Measurements from ENCODE around the gene CFAP92. TPM values are rescaled to one million over a fixed set of nuclear protein-coding genes. Genes with fewer than 3 reads are reported as not detected.

The CFAP92 gene
- total and polyA plus RNA-seq, 11 donors = 0.12 to 1.8 (median 0.36) TPM; not detected in 3

GRCh38 chr3:128911911-128912310 lies 82.0 kb downstream of the CFAP92 start:
- no peak for TF ChIP-seq POLR2A (IDR thresholded peaks at IDR 0.05)
- TF ChIP-seq, protein P1, sequence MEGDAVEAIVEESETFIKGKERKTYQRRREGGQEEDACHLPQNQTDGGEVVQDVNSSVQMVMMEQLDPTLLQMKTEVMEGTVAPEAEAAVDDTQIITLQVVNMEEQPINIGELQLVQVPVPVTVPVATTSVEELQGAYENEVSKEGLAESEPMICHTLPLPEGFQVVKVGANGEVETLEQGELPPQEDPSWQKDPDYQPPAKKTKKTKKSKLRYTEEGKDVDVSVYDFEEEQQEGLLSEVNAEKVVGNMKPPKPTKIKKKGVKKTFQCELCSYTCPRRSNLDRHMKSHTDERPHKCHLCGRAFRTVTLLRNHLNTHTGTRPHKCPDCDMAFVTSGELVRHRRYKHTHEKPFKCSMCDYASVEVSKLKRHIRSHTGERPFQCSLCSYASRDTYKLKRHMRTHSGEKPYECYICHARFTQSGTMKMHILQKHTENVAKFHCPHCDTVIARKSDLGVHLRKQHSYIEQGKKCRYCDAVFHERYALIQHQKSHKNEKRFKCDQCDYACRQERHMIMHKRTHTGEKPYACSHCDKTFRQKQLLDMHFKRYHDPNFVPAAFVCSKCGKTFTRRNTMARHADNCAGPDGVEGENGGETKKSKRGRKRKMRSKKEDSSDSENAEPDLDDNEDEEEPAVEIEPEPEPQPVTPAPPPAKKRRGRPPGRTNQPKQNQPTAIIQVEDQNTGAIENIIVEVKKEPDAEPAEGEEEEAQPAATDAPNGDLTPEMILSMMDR (IDR thresholded peaks at IDR 0.05) = no peak
- H3K4me1 ChIP-seq = peaks cover 0 to 20% (median 0%) of the 10 kb centered on the region in 12 donors
- DNase-seq = peak in 4 of 5 donors; percentile 37 to 71 (median 58)
- no peaks in the 10 kb centered on the region for H3K9me3 ChIP-seq
- peaks cover 0 to 100% (median 93%) of the 10 kb centered on the region in 9 donors for H3K36me3 ChIP-seq
- H3K27ac ChIP-seq = peak overlapping the region in 8 of 12 donors; percentile 16 to 76 (median 38)
- ATAC-seq = peak; percentile 66 to 86 (median 68)
- intact Hi-C loops (cut with DNase I) = no loop called here
- H3K4me3 ChIP-seq = no peak overlapping the region
- H3K27me3 ChIP-seq = no peaks in the 10 kb centered on the region
- 58 to 67% (median 65%) methylated on average over 7 of the region's 7 CpGs for WGBS, 4 donors

DNA sequence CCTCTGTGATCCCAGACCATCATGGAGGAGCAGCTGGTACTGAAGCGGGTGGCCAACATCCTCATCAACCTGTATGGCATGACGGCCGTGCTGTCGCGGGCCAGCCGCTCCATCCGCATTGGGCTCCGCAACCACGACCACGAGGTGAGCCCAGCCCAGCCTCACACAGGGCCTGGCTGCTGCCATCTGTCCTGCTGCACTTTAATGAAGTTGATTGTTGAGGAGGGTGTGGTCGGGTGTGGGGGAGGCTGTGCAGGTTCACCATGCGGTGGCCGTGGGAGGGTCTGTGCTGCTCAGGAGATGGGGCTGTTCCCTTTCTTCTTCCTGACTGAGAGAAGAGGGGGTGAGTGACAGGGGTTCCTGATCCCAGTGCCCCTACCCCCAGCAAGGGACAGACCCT lies 83.9 kb downstream of the CFAP92 start:
- ATAC-seq (no peak), DNase-seq (no peak)
- peaks cover 0 to 100% (median 99%) of the 10 kb centered on the region in 9 donors for H3K36me3 ChIP-seq
- intact Hi-C loops (cut with DNase I) = no loop called here
- no peaks in the 10 kb centered on the region for H3K27me3 ChIP-seq
- H3K27ac ChIP-seq = peak overlapping the region in 1 of 12 donors; percentile 17
- no peaks in the 10 kb centered on the region for H3K9me3 ChIP-seq
- TF ChIP-seq POLR2A (IDR thresholded peaks at IDR 0.05) = no peak
- peaks cover 0 to 20% (median 0%) of the 10 kb centered on the region in 12 donors for H3K4me1 ChIP-seq
- 90 to 94% (median 93%) methylated on average over 9 to 13 of the region's 13 CpGs for WGBS, 4 donors
- no peak overlapping the region for H3K4me3 ChIP-seq

DNA sequence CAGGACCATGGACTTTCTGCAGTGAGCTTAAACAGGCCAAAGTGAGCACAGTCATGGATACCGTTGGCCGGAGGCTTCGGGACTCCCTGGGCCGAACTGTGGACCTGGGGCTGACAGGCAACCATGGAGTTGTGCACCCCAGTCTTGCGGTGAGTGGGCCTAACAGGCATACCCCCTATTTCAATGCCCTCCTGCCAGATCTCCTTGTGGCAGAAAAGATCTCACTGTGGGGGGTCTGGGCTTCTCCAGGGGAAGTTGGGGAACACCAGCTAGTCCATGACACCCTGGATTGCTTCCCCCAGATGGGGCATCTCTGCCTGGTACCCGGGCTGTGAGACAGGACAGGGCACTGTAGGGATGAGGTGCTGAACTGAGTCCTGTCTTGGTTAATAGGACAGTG lies 84.9 kb downstream of the CFAP92 start:
- peaks cover 0 to 100% (median 99%) of the 10 kb centered on the region in 9 donors for H3K36me3 ChIP-seq
- TF ChIP-seq, protein P1 (IDR thresholded peaks at IDR 0.05) = no peak
- no peak for TF ChIP-seq POLR2A (IDR thresholded peaks at IDR 0.05)
- intact Hi-C loops (cut with DNase I) = no loop called here
- WGBS, 4 donors = 88 to 100% (median 97%) methylated on average over 5 to 6 of the region's 6 CpGs
- no peak for DNase-seq
- no peak for ATAC-seq
- no peaks in the 10 kb centered on the region for H3K9me3 ChIP-seq
- no peaks in the 10 kb centered on the region for H3K27me3 ChIP-seq
- no peak overlapping the region for H3K27ac ChIP-seq
- H3K4me1 ChIP-seq = peaks cover 0 to 20% (median 0%) of the 10 kb centered on the region in 12 donors
- H3K4me3 ChIP-seq = no peak overlapping the region

DNA sequence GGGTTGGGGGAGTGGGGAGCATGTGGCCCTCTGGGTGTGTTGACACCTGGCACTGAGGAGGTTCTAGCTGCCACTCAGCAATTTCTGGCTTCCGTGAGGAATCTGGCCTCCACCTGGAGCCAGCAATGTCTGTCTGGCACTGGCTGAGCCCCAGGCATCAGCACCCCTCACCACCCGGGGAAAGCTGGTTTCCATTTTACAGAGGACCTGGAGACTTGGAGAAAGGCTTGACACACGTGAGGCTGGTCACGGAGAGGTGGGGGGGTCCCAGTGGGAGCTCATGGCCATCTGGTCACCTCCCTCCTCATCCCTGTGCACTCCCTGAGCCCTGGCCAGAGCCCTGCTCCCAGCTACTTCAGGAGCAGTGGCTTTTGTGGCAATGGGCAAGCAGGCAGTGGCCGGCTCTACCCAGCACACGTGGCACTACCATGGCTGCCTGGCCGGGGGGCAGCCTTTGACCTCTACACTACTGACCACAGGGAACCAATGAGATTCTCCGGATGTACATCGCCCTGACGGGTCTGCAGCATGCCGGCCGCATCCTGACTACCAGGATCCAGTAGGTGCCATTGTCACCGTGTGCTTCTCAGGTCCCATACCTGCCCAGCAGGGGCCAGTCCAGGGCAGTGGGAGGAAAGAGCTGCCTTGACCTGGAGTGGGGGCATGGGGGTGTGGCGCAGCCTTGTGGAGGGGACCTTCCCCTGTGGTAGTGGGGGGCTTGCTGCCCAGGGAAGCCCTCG lies 86.0 kb downstream of the CFAP92 start:
- H3K4me3 ChIP-seq = no peak overlapping the region
- ATAC-seq (no peak), DNase-seq (no peak)
- H3K27me3 ChIP-seq = no peaks in the 10 kb centered on the region
- peaks cover 0 to 20% (median 0%) of the 10 kb centered on the region in 12 donors for H3K4me1 ChIP-seq
- 88 to 96% (median 92%) methylated on average over 13 to 15 of the region's 15 CpGs for WGBS, 4 donors
- H3K9me3 ChIP-seq = no peaks in the 10 kb centered on the region
- intact Hi-C loops (cut with DNase I) = no loop called here
- peaks cover 0 to 100% (median 99%) of the 10 kb centered on the region in 9 donors for H3K36me3 ChIP-seq
- H3K27ac ChIP-seq = no peak overlapping the region
- TF ChIP-seq, protein P1 (IDR thresholded peaks at IDR 0.05) = no peak
- TF ChIP-seq POLR2A (IDR thresholded peaks at IDR 0.05) = no peak

Data from heart left ventricle (tissue), 16 donors.